ENCODE measurements around the gene GLT6D1.

DNA sequence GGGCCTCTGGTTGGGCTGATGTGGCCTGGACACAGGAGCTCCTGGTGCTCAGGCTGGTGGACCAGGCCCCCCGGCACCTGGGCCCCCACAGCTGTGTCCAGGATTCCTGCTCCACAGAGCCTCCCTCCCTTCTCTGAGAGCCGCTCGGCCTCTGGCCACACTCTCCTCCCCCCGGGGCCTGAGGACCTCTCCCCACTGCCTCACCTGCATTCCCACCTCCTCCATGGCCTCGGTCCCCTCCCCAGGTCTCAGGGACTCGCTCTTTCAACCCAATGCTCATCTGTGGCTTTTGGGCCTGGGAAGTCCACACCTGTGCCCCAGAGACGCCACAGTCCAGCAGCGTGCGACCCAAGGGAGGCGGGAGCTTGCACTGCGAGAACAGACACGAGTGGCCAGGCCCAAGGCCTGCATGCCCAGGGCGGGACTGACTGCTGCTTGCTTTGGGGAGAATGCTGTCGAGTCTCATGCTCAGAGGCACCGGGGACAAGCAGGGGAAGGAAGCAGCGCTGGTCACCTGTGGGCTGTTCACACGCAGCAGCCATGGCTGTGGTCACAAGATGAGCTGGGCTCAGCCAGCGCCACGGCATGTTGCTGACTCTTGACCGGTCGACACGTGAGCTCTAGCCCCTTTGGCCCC, 63.2 kb downstream of the GLT6D1 start:
- TF ChIP-seq, protein P1, sequence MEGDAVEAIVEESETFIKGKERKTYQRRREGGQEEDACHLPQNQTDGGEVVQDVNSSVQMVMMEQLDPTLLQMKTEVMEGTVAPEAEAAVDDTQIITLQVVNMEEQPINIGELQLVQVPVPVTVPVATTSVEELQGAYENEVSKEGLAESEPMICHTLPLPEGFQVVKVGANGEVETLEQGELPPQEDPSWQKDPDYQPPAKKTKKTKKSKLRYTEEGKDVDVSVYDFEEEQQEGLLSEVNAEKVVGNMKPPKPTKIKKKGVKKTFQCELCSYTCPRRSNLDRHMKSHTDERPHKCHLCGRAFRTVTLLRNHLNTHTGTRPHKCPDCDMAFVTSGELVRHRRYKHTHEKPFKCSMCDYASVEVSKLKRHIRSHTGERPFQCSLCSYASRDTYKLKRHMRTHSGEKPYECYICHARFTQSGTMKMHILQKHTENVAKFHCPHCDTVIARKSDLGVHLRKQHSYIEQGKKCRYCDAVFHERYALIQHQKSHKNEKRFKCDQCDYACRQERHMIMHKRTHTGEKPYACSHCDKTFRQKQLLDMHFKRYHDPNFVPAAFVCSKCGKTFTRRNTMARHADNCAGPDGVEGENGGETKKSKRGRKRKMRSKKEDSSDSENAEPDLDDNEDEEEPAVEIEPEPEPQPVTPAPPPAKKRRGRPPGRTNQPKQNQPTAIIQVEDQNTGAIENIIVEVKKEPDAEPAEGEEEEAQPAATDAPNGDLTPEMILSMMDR (IDR thresholded peaks at IDR 0.05) = no peak
- no peak for TF ChIP-seq POLR2A (IDR thresholded peaks at IDR 0.05)

Data from sigmoid colon (tissue), 3 donors.